Tibial nerve (tissue), 4 donors: ENCODE data around the gene AKAP12. TPM values are rescaled to one million over a fixed set of nuclear protein-coding genes. Genes with fewer than 3 reads are reported as not detected.

ENCODE experiments used
- DNase-seq, 2 donors: peaks; one replicate each; pipeline ENCODE4 v3.0.0-alpha.2; 2019; ENCODE audit warnings: low spot score in 2 of 2
- H3K27ac ChIP-seq, 4 donors: fragments of 200-600 bp; sonication (generic) in 3 of 4; one replicate each; pipeline ENCODE4 v1.5.1; 2017 to 2019; ENCODE audit warnings: mild to moderate bottlenecking in 1 of 4
- H3K27me3 ChIP-seq, 2 donors: fragments of 200-600 bp; sonication (generic) in 1 of 2; one replicate each; pipeline versions ENCODE4 v1.5.1 to v1.6.0; 2017 to 2019
- H3K36me3 ChIP-seq, 3 donors: fragments of 200-600 bp; sonication (generic); one replicate each; pipeline ENCODE4 v1.5.1; 2018 to 2019
- H3K4me1 ChIP-seq, 4 donors: fragments of 200-600 bp; sonication (generic) in 3 of 4; one replicate each; pipeline ENCODE4 v1.5.1; 2017 to 2019
- H3K4me3 ChIP-seq, 4 donors: fragments of 200-600 bp; sonication (generic) in 3 of 4; one replicate each; pipeline ENCODE4 v1.5.1; 2017 to 2019; ENCODE audit warnings: mild to moderate bottlenecking in 1 of 4, moderate library complexity in 1 of 4
- H3K9me3 ChIP-seq, 4 donors: fragments of 200-600 bp; sonication (generic) in 3 of 4; one replicate each; pipeline ENCODE4 v1.5.1; 2017 to 2019
- CTCF ChIP-seq, 5 experiments: fragments of 200-600 bp in 3 of 5; fragments of 450-650 bp in 2 of 5; sonication (generic) in 3 of 5; IDR thresholded peaks; one replicate each; pipeline ENCODE4 v1.5.1; 2016 to 2019; ENCODE audit warnings: antibody characterized with exemption in 5 of 5, mild to moderate bottlenecking in 3 of 5, moderate library complexity in 2 of 5
- EP300 ChIP-seq, 2 donors: sonication (generic); formaldehyde crosslinking; IDR thresholded peaks; one replicate each; pipeline ENCODE4 v1.6.1; 2017; ENCODE audit warnings: antibody characterized with exemption in 2 of 2, mild to moderate bottlenecking in 1 of 2
- POLR2A ChIP-seq, 2 donors: fragments of 450-650 bp; IDR thresholded peaks; one replicate each; pipeline ENCODE4 v1.6.1; 2017; ENCODE audit warnings: antibody characterized with exemption in 2 of 2, mild to moderate bottlenecking in 2 of 2, moderate library complexity in 2 of 2
- WGBS, 2 donors: methylation state at CpG; one replicate each; pipeline ENCODE4 v1.1.5; 2018; 5-methylcytosine and 5-hydroxymethylcytosine counted together
- total RNA-seq, 4 donors: library from RNA; depleted of rRNA; stranded (reverse); fragments of >200 nt; gene quantifications; one replicate each; pipeline ENCODE4 v1.1.0, GENCODE V29; 2016

The AKAP12 gene
- total RNA-seq, 4 donors from 2014 or later: 214 to 268 (median 232) TPM

GRCh38 chr6:151321438-151321837 is 81.7 kb downstream of the AKAP12 start:
- Histone ChIP-seq H3K36me3 (peaks cover 0 to 1% (median 0%) of the 10 kb centered on the region in 3 donors), H3K27ac (no peak overlapping the region), H3K4me1 (peaks cover 0 to 31% (median 16%) of the 10 kb centered on the region in 4 donors), H3K9me3 (no peaks in the 10 kb centered on the region), H3K4me3 (no peak overlapping the region), H3K27me3 (no peaks in the 10 kb centered on the region)
- TF ChIP-seq CTCF (IDR thresholded peaks at IDR 0.05): no peak
- no peak for TF ChIP-seq POLR2A (IDR thresholded peaks at IDR 0.05)
- TF ChIP-seq EP300 (IDR thresholded peaks at IDR 0.05): no peak
- DNase-seq: no peak
- WGBS, 2 donors: 100% methylated on average over 1 of the region's 1 CpG

- Histone ChIP-seq H3K27ac (peak overlapping the region in 1 of 4 donors; percentile 91), H3K27me3 (no peaks in the 10 kb centered on the region), H3K9me3 (no peaks in the 10 kb centered on the region), H3K4me1 (peaks cover 0 to 31% (median 16%) of the 10 kb centered on the region in 4 donors), H3K4me3 (no peak overlapping the region), H3K36me3 (no peaks in the 10 kb centered on the region)
- TF ChIP-seq POLR2A (IDR thresholded peaks at IDR 0.05) (no peak), EP300 (IDR thresholded peaks at IDR 0.05) (no peak), CTCF (IDR thresholded peaks at IDR 0.05) (no peak)
- 85 to 94% methylated on average over 9 of the region's 9 CpGs for WGBS, 2 donors
- no peak for DNase-seq
Observed at GRCh38 chr6:151322570-151322969, 82.8 kb downstream of the AKAP12 start.

- peak; percentile 74 to 85 for DNase-seq
- TF ChIP-seq CTCF (IDR thresholded peaks at IDR 0.05): peak; percentile 97 to 99 (median 97)
- peak; percentile 23 to 86 for TF ChIP-seq EP300 (IDR thresholded peaks at IDR 0.05)
- TF ChIP-seq POLR2A (IDR thresholded peaks at IDR 0.05): no peak
- no peaks in the 10 kb centered on the region for H3K36me3 ChIP-seq
- peak overlapping the region; percentile 15 to 92 (median 61) for H3K27ac ChIP-seq
- no peak overlapping the region for H3K4me3 ChIP-seq
- no peaks in the 10 kb centered on the region for H3K9me3 ChIP-seq
- peaks cover 0 to 34% (median 16%) of the 10 kb centered on the region in 4 donors for H3K4me1 ChIP-seq
- H3K27me3 ChIP-seq: no peaks in the 10 kb centered on the region
- 12 to 15% methylated on average over 12 of the region's 12 CpGs for WGBS, 2 donors
Observed at GRCh38 chr6:151323791-151324487, 84.2 kb downstream of the AKAP12 start.

GRCh38 chr6:151324488-151324825 is 84.7 kb downstream of the AKAP12 start:
- Histone ChIP-seq H3K27me3 (no peaks in the 10 kb centered on the region), H3K4me1 (peaks cover 0 to 34% (median 16%) of the 10 kb centered on the region in 4 donors), H3K27ac (peak overlapping the region; percentile 15 to 92 (median 74)), H3K36me3 (no peaks in the 10 kb centered on the region), H3K4me3 (no peak overlapping the region), H3K9me3 (no peaks in the 10 kb centered on the region)
- TF ChIP-seq POLR2A (IDR thresholded peaks at IDR 0.05): no peak
- no peak for TF ChIP-seq CTCF (IDR thresholded peaks at IDR 0.05)
- no peak for TF ChIP-seq EP300 (IDR thresholded peaks at IDR 0.05)
- DNase-seq: no peak
- 33% methylated on average over 6 of the region's 6 CpGs for WGBS, 2 donors
